Measurements from ENCODE around the gene TPRN.

Gene TPRN

DNA sequence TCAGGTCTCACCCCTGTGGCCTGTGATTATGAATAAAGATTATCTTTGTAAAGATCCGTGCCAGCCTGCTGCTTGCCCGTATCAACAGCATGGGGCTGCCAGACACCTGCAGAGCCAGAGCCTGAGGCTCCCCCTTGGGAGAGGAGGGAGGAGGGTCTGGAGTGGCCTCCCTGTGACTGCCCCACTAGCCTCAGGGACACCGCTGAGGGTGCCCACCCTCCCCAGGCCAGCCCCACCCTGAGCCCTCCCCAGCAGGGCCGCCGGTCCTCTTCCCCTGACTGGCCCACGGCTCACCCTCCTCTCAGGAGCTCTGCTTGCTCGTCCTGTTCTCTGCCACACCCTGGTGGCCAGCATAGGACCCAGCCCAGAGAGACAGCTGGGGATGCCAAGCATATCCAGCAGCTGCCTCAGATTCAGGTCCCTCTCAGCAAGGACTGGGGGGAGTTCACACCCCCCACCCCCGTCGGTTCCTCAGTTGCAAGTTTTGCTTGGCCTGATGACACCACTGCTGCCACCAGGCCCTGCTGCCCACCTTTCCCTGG, 10.2 kb downstream of the TPRN start:
- TF ChIP-seq, protein P1, sequence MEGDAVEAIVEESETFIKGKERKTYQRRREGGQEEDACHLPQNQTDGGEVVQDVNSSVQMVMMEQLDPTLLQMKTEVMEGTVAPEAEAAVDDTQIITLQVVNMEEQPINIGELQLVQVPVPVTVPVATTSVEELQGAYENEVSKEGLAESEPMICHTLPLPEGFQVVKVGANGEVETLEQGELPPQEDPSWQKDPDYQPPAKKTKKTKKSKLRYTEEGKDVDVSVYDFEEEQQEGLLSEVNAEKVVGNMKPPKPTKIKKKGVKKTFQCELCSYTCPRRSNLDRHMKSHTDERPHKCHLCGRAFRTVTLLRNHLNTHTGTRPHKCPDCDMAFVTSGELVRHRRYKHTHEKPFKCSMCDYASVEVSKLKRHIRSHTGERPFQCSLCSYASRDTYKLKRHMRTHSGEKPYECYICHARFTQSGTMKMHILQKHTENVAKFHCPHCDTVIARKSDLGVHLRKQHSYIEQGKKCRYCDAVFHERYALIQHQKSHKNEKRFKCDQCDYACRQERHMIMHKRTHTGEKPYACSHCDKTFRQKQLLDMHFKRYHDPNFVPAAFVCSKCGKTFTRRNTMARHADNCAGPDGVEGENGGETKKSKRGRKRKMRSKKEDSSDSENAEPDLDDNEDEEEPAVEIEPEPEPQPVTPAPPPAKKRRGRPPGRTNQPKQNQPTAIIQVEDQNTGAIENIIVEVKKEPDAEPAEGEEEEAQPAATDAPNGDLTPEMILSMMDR (IDR thresholded peaks at IDR 0.05; ENCODE audit: insufficient read depth, low read length, poor library complexity, severe bottlenecking), result no peak
- Histone ChIP-seq H3K4me3 (replicated peaks; ENCODE audit: low read depth, low read length) (no peak overlapping the region), H3K36me3 (ENCODE audit: control insufficient read depth, insufficient read depth, low read length) (peaks cover 14% of the 10 kb centered on the region), H3K27me3 (replicated peaks; ENCODE audit: control insufficient read depth, insufficient read depth, low read length) (no peaks in the 10 kb centered on the region)
- DNase-seq (ENCODE audit: extremely low read depth, insufficient read length), result no peak

DNA sequence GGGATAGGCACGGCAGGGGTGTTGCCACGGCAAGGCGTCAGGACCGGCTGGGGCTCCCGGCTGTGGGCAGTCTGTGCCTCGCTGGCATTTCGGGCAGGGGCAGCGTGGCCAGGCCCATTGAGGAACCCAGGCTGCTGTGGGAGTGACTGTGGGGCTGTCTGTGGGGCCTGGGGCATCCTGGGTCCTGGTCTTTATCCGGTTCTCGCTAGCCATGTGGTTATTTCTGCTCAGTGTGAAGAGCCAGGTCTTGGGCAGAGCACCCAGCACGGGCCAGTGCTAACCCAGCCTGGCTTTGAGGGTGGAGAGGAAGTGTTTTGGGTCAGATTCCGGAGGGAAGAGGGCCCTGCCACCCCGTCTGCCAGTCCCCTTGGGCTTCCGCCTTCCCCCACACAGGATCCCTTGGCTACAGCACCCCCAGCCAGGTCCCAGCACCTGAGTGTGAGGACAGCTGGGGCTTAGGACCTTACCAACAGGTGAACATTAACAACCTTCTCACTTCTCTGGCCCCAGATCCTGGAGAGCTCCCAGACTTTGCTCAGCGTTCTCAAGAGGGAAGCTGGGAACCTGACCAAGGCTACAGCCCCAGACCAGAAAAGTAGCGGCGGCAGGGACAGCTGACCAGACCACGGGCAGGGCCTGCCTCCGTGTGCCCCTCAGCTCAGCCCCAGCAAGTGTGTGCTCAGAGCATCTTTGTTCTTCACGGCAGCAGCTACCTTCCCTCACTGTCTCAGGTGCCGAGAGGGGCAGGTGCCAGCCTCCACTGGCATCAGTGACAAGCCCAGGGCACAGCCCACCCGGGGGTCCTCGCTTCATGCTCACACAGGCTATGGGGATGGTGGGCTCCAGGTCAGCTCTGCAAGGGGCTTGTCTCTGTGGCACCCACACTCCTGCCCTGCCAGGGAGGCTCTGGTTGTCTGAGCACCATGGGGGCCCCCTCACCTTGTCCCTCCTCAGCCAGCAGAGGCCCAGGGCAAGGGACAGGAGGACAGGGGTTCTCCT, 10.9 kb downstream of the TPRN start:
- Histone ChIP-seq H3K36me3 (ENCODE audit: control insufficient read depth, insufficient read depth, low read length) (peaks cover 16% of the 10 kb centered on the region), H3K27me3 (replicated peaks; ENCODE audit: control insufficient read depth, insufficient read depth, low read length) (no peaks in the 10 kb centered on the region), H3K4me3 (replicated peaks; ENCODE audit: low read depth, low read length) (peak overlapping the region; percentile 96)
- TF ChIP-seq, protein P1 (IDR thresholded peaks at IDR 0.05; ENCODE audit: insufficient read depth, low read length, poor library complexity, severe bottlenecking), result no peak
- DNase-seq (ENCODE audit: extremely low read depth, insufficient read length), result no peak

DNA sequence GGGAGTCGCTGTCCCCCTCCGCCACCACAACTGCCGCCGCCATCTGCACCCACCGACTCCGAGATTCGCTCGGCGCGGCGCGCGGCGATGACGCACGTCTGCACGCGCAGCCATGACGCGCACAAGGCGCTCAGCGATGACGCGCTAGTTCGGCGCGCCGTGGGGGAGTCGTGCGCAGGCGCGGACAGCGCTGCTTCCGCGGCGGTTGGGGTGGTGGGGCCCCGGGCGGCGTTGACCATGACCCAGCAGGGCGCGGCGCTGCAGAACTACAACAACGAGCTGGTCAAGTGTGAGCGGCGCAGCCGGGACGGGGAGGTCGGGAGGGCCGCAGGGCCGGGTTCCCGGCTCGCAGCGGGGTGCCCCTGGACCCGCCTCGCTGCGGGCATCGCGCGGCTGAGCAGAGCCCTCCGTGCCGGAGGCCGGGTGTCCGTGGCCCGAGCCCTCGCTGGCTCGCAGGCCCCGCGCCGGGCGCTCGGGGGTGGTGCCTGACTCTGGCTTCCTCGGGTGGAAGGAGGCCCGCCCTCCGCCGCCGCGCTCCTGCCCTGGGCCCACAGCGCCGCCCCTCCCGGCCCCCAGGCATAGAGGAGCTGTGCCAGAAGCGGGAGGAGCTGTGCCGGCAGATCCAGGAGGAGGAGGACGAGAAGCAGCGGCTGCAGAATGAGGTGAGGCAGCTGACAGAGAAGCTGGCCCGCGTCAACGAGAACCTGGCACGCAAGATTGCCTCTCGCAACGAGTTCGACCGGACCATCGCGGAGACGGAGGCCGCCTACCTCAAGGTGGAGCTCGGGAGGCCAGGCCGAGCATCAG, 11.8 kb downstream of the TPRN start, which contains the start of the genes ANAPC2 and SSNA1:
Gene ANAPC2, minus strand, starts transcription at position 71 of the 807 bp plus-strand sequence. Its CDS starts 28 bp downstream, at position 43.
Gene SSNA1, plus strand, starts transcription at position 187 of the 807 bp plus-strand sequence. Its CDS starts 51 bp downstream, at position 238.
- peak within 1 kb of the TSS; percentile 96 for H3K4me3 ChIP-seq (replicated peaks; ENCODE audit: low read depth, low read length)
- TF ChIP-seq, protein P1 (IDR thresholded peaks at IDR 0.05; ENCODE audit: insufficient read depth, low read length, poor library complexity, severe bottlenecking), result peak; percentile 72
- H3K36me3 ChIP-seq (ENCODE audit: control insufficient read depth, insufficient read depth, low read length), result peaks cover 25% of the 10 kb centered on the region
- no peaks in the 10 kb centered on the region for H3K27me3 ChIP-seq (replicated peaks; ENCODE audit: control insufficient read depth, insufficient read depth, low read length)
- DNase-seq (ENCODE audit: extremely low read depth, insufficient read length), result peak; percentile 98

DNA sequence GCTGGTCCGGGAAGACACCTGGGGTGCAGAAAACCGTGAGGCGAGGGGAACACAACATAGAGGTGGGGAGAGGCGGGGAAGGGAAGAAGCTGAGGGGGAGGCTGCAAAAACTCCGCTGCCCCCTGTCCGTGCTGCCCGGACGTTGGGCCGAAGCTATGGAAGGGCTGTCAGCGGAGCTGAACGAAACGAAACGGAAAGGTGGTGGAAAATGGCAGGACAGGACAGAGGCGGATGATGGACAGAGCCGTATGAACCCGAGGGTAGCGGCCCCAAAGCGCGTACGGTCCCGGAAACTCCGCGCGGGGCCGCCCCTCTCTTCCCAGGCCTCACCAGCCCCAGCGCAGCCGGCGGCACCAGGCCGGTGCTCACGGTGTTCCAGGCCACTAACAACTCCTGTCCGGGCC, 12.5 kb downstream of the TPRN start:
- H3K27me3 ChIP-seq (replicated peaks; ENCODE audit: control insufficient read depth, insufficient read depth, low read length), result no peaks in the 10 kb centered on the region
- H3K36me3 ChIP-seq (ENCODE audit: control insufficient read depth, insufficient read depth, low read length), result peaks cover 30% of the 10 kb centered on the region
- TF ChIP-seq, protein P1 (IDR thresholded peaks at IDR 0.05; ENCODE audit: insufficient read depth, low read length, poor library complexity, severe bottlenecking), result no peak
- no peak for DNase-seq (ENCODE audit: extremely low read depth, insufficient read length)
- peak overlapping the region; percentile 96 for H3K4me3 ChIP-seq (replicated peaks; ENCODE audit: low read depth, low read length)

DNA sequence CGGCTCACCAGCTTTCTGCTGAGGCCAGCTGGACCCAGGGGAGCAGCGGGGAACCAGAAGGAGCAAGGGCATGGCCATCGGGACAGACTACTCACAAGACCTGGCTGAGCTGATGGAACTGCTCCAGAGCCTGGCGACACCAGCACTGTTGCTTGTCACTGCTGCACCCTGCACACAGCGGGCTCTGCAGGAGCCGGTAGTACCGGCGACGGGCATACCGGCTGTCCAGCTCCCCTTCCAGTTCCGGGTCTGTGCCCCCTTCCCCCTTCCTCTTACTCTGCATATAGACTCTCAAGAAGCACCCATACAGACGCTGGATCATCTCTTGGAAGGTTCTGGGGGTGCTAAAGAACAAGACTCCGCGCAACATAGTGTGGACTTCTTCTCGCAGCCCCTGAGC, 13.2 kb downstream of the TPRN start:
- Histone ChIP-seq H3K27me3 (replicated peaks; ENCODE audit: control insufficient read depth, insufficient read depth, low read length) (no peaks in the 10 kb centered on the region), H3K36me3 (ENCODE audit: control insufficient read depth, insufficient read depth, low read length) (peaks cover 36% of the 10 kb centered on the region)
- DNase-seq (ENCODE audit: extremely low read depth, insufficient read length), result no peak

More for the DNA sequence above, 13.2 kb downstream of the TPRN start:
- TF ChIP-seq, protein P1 (IDR thresholded peaks at IDR 0.05; ENCODE audit: insufficient read depth, low read length, poor library complexity, severe bottlenecking), result no peak
- H3K4me3 ChIP-seq (replicated peaks; ENCODE audit: low read depth, low read length), result peak overlapping the region; percentile 96

Measured in GM06990 (cell line).